IPS DF 19.7 (cell line): ENCODE data around the gene MEF2C.
"Not testable (repeated sequence)": the region's sequence is repeated elsewhere in the genome, so short reads cannot be mapped to it uniquely, and the experiment has no call there.

Experiments used
- DNase-seq: peaks from one replicate; pipeline ENCODE4 v3.0.0-alpha.2; 2013; ENCODE audit warnings: low read depth, low spot score

The MEF2C gene

GRCh38 chr5:88803309-88803708 is 79.7 kb downstream of the MEF2C start:
- DNase-seq: no peak

GRCh38 chr5:88799938-88800535 is 82.9 kb downstream of the MEF2C start:
- no peak for DNase-seq

- DNase-seq: not testable (repeated sequence)
These were observed 84.1 kb downstream of the MEF2C start for GRCh38 chr5:88798933-88799332.

- not testable (repeated sequence) for DNase-seq
These were observed 89.2 kb downstream of the MEF2C start for GRCh38 chr5:88793797-88794196.

GRCh38 chr5:88792144-88792840 is 90.7 kb downstream of the MEF2C start:
- no peak for DNase-seq

- DNase-seq: no peak
These were observed 95.1 kb downstream of the MEF2C start for GRCh38 chr5:88787856-88788255.

- no peak for DNase-seq
These were observed 96.2 kb downstream of the MEF2C start for GRCh38 chr5:88786789-88787188.

GRCh38 chr5:88785746-88786565 is 97.0 kb downstream of the MEF2C start:
- no peak for DNase-seq

GRCh38 chr5:88782571-88782970 is 100.4 kb downstream of the MEF2C start:
- DNase-seq: no peak

- DNase-seq: no peak
These were observed 102.2 kb downstream of the MEF2C start for GRCh38 chr5:88780736-88781135.

- DNase-seq: no peak
These were observed 104.2 kb downstream of the MEF2C start for GRCh38 chr5:88778736-88779135.

- no peak for DNase-seq
These were observed 106.3 kb downstream of the MEF2C start for GRCh38 chr5:88776692-88777091.

- DNase-seq: no peak
These were observed 110.2 kb downstream of the MEF2C start for GRCh38 chr5:88772831-88773230.

- DNase-seq: no peak
These were observed 110.9 kb downstream of the MEF2C start for GRCh38 chr5:88772047-88772446.

- no peak for DNase-seq
These were observed 112.4 kb downstream of the MEF2C start for GRCh38 chr5:88770276-88771257.

GRCh38 chr5:88769165-88769564 is 113.8 kb downstream of the MEF2C start:
- DNase-seq: no peak

- DNase-seq: no peak
These were observed 114.6 kb downstream of the MEF2C start for GRCh38 chr5:88768411-88768810.

- no peak for DNase-seq
These were observed 117.2 kb downstream of the MEF2C start for GRCh38 chr5:88765798-88766197.

- no peak for DNase-seq
These were observed 117.8 kb downstream of the MEF2C start for GRCh38 chr5:88765171-88765570.

GRCh38 chr5:88761939-88762338 is 121.0 kb downstream of the MEF2C start:
- no peak for DNase-seq

- DNase-seq: no peak
These were observed 121.6 kb downstream of the MEF2C start for GRCh38 chr5:88761269-88761850.
